Stimulated activated CD4-positive, alpha-beta T cell treated with anti-CD3 and anti-CD28 coated beads, Interleukin-4, amount 100 ng/mL, for 4 hours (primary cell): ENCODE data around the gene DEFB121.

Experiments used
- DNase-seq, 2 experiments: peaks; one replicate each; pipeline ENCODE4 v3.0.0-alpha.2; 2020

Gene DEFB121

DNA sequence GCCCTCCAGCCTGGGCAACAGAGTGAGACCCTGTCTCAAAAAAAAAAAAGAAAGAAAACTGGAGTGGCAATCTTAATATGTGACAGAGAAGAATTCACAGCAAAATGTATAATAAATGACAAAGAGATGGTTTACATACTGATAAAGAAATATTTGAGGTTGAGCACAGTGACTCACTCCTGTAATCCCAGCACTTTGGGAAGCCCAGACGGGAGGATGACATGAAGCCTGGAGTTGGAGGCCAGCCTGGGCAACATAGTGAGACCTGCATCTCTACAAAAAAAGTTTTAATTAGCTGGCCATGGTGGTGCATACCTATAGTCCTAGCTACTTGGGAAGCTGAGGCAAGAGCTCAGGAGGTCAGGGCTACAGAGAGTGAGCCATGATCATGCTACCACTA lies 50.0 kb downstream of the DEFB121 start:
- no peak for DNase-seq
